ENCODE measurements around the gene CSMD2.
"Not testable (repeated sequence)": the region's sequence is repeated elsewhere in the genome, so short reads cannot be mapped to it uniquely, and the experiment has no call there.

CSMD2 gene

GRCh38 chr1:34087986-34088385 lies 77.0 kb downstream of the CSMD2 start:
- H3K4me3 ChIP-seq (ENCODE audit: low read depth, low read length) = no peak overlapping the region
- no peak for DNase-seq (ENCODE audit: low read depth)
- no peak for TF ChIP-seq CTCF (IDR thresholded peaks at IDR 0.05; ENCODE audit: control insufficient read depth, extremely low read depth, insufficient read depth)

GRCh38 chr1:34086561-34086960 lies 78.5 kb downstream of the CSMD2 start:
- DNase-seq (ENCODE audit: low read depth) = no peak
- no peak for TF ChIP-seq CTCF (IDR thresholded peaks at IDR 0.05; ENCODE audit: control insufficient read depth, extremely low read depth, insufficient read depth)
- no peak overlapping the region for H3K4me3 ChIP-seq (ENCODE audit: low read depth, low read length)

GRCh38 chr1:34083974-34084373 lies 81.1 kb downstream of the CSMD2 start:
- TF ChIP-seq CTCF (IDR thresholded peaks at IDR 0.05; ENCODE audit: control insufficient read depth, extremely low read depth, insufficient read depth) = no peak
- H3K4me3 ChIP-seq (ENCODE audit: low read depth, low read length) = no peak overlapping the region

GRCh38 chr1:34082085-34082670 lies 82.9 kb downstream of the CSMD2 start:
- not testable (repeated sequence) for H3K4me3 ChIP-seq (ENCODE audit: low read depth, low read length)

More at GRCh38 chr1:34083974-34084373, 81.1 kb downstream of the CSMD2 start:
- DNase-seq (ENCODE audit: low read depth) = no peak

GRCh38 chr1:34078383-34078782 lies 86.6 kb downstream of the CSMD2 start:
- no peak for DNase-seq (ENCODE audit: low read depth)
- no peak for TF ChIP-seq CTCF (IDR thresholded peaks at IDR 0.05; ENCODE audit: control insufficient read depth, extremely low read depth, insufficient read depth)
- H3K4me3 ChIP-seq (ENCODE audit: low read depth, low read length) = no peak overlapping the region

More at GRCh38 chr1:34082085-34082670, 82.9 kb downstream of the CSMD2 start:
- not testable (repeated sequence) for DNase-seq (ENCODE audit: low read depth)

- no peak for TF ChIP-seq CTCF (IDR thresholded peaks at IDR 0.05; ENCODE audit: control insufficient read depth, extremely low read depth, insufficient read depth)
- DNase-seq (ENCODE audit: low read depth) = no peak
- no peak overlapping the region for H3K4me3 ChIP-seq (ENCODE audit: low read depth, low read length)
These were observed 89.5 kb downstream of the CSMD2 start for GRCh38 chr1:34075576-34075975.

GRCh38 chr1:34073028-34073695 lies 91.9 kb downstream of the CSMD2 start:
- no peak overlapping the region for H3K4me3 ChIP-seq (ENCODE audit: low read depth, low read length)
- no peak for TF ChIP-seq CTCF (IDR thresholded peaks at IDR 0.05; ENCODE audit: control insufficient read depth, extremely low read depth, insufficient read depth)
- DNase-seq (ENCODE audit: low read depth) = no peak

Measured in LNCaP clone FGC (cell line).